CD4-positive, alpha-beta T cell treated with Interleukin-17A for 4 hours (primary cell): ENCODE measurements around the gene NTRK1.
A peak's percentile ranks its signal among the peaks of the same experiment; 100 is the strongest.

Experiments used
- DNase-seq: peaks from one replicate; pipeline ENCODE4 v3.0.0-alpha.2; 2020; ENCODE audit warnings: mixed read lengths

Gene NTRK1

GRCh38 chr1:156839426-156840109 is 21.1 kb upstream of the NTRK1 start:
- DNase-seq: no peak

- no peak for DNase-seq
Measured at GRCh38 chr1:156840186-156840897, 20.3 kb upstream of the NTRK1 start.

GRCh38 chr1:156840898-156841279 is 19.8 kb upstream of the NTRK1 start:
- DNase-seq: no peak

GRCh38 chr1:156841295-156841855 is 19.3 kb upstream of the NTRK1 start:
- no peak for DNase-seq

- no peak for DNase-seq
Measured at GRCh38 chr1:156842618-156843300, 17.9 kb upstream of the NTRK1 start.

GRCh38 chr1:156844102-156844501 is 16.6 kb upstream of the NTRK1 start:
- DNase-seq: no peak

- DNase-seq: no peak
Measured at GRCh38 chr1:156844638-156845037, 16.0 kb upstream of the NTRK1 start.

- DNase-seq: peak; percentile 63
Measured at GRCh38 chr1:156845055-156845952, 15.4 kb upstream of the NTRK1 start.

GRCh38 chr1:156845953-156846545 is 14.6 kb upstream of the NTRK1 start:
- DNase-seq: no peak

GRCh38 chr1:156846643-156847042 is 14.0 kb upstream of the NTRK1 start:
- DNase-seq: no peak

GRCh38 chr1:156847591-156848460 is 12.8 kb upstream of the NTRK1 start:
- DNase-seq: no peak

GRCh38 chr1:156848461-156849150 is 12.1 kb upstream of the NTRK1 start:
- DNase-seq: peak; percentile 93

- no peak for DNase-seq
Measured at GRCh38 chr1:156849151-156849496, 11.5 kb upstream of the NTRK1 start.

- DNase-seq: no peak
Measured at GRCh38 chr1:156851779-156852417, 8.8 kb upstream of the NTRK1 start.

- no peak for DNase-seq
Measured at GRCh38 chr1:156852418-156852874, 8.2 kb upstream of the NTRK1 start.

GRCh38 chr1:156853761-156854160 is 6.9 kb upstream of the NTRK1 start:
- DNase-seq: no peak

GRCh38 chr1:156854634-156855033 is 6.0 kb upstream of the NTRK1 start:
- no peak for DNase-seq

- DNase-seq: no peak
Measured at GRCh38 chr1:156856282-156856785, 4.3 kb upstream of the NTRK1 start.

GRCh38 chr1:156857532-156857931 is 3.1 kb upstream of the NTRK1 start:
- DNase-seq: no peak

- DNase-seq: no peak
Measured at GRCh38 chr1:156858555-156858956, 2.1 kb upstream of the NTRK1 start.
